GM12801 (cell line): ENCODE data around the gene SLC8A3.

Experiments used
- CTCF ChIP-seq: IDR thresholded peaks from one replicate; pipeline ENCODE4 v1.5.1; 2011; ENCODE audit warnings: control low read depth; ENCODE audit not compliant: insufficient read length; ENCODE audit errors: extremely low read depth

The SLC8A3 gene

GRCh38 chr14:70004791-70005190, 184.0 kb downstream of the SLC8A3 start:
- TF ChIP-seq CTCF = no peak

- TF ChIP-seq CTCF = no peak
These were observed 186.0 kb downstream of the SLC8A3 start for GRCh38 chr14:70002589-70003346.

GRCh38 chr14:70000601-70001000, 188.2 kb downstream of the SLC8A3 start:
- TF ChIP-seq CTCF = no peak

- no peak for TF ChIP-seq CTCF
These were observed 189.5 kb downstream of the SLC8A3 start for GRCh38 chr14:69999261-69999674.

- no peak for TF ChIP-seq CTCF
These were observed 190.9 kb downstream of the SLC8A3 start for GRCh38 chr14:69997849-69998248.

GRCh38 chr14:69996216-69996615, 192.5 kb downstream of the SLC8A3 start:
- TF ChIP-seq CTCF = no peak
